ENCODE data around the gene FGF1.

GRCh38 chr5:142722896-142723295, 37.0 kb upstream of the FGF1 start:
- TF ChIP-seq, protein P1, sequence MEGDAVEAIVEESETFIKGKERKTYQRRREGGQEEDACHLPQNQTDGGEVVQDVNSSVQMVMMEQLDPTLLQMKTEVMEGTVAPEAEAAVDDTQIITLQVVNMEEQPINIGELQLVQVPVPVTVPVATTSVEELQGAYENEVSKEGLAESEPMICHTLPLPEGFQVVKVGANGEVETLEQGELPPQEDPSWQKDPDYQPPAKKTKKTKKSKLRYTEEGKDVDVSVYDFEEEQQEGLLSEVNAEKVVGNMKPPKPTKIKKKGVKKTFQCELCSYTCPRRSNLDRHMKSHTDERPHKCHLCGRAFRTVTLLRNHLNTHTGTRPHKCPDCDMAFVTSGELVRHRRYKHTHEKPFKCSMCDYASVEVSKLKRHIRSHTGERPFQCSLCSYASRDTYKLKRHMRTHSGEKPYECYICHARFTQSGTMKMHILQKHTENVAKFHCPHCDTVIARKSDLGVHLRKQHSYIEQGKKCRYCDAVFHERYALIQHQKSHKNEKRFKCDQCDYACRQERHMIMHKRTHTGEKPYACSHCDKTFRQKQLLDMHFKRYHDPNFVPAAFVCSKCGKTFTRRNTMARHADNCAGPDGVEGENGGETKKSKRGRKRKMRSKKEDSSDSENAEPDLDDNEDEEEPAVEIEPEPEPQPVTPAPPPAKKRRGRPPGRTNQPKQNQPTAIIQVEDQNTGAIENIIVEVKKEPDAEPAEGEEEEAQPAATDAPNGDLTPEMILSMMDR (IDR thresholded peaks at IDR 0.05): no peak
- no peak for TF ChIP-seq POLR2A (IDR thresholded peaks at IDR 0.05)
